HCT116 (cell line): ENCODE measurements around the gene RNF34. TPM values are rescaled to one million over a fixed set of nuclear protein-coding genes. Genes with fewer than 3 reads are reported as not detected.

Experiments used
- ATAC-seq: fragments of 200-7000 bp; cut with Tn5 transposase; 2 replicates; pipeline ENCODE4 v1.9.1; 2020; ENCODE audit warnings: mild to moderate bottlenecking, moderate library complexity
- BruUV-seq: library from RNA; stranded (reverse); fragments of 400-500 nt; replicated peaks from 2 replicates; lab custom pipeline; 2021; lab: Mats Ljungman, UMichigan
- CTCF ChIA-PET: fragments of 300-600 bp; sonication (Branson Sonifier 250); formaldehyde crosslinking; loops from one replicate; lab custom pipeline; 2021; ENCODE audit warnings: antibody characterized with exemption; lab: Charles Lee
- POLR2A ChIA-PET: fragments of 300-600, 350-600 bp; sonication (Branson Sonifier 250); formaldehyde crosslinking; loops from one replicate; lab custom pipeline; 2021; ENCODE audit warnings: antibody characterized with exemption; lab: Charles Lee
- RAD21 ChIA-PET, 2 experiments: fragments of 300-600 bp; sonication (Branson Sonifier 250); formaldehyde crosslinking; loops; one replicate each; lab custom pipeline; 2023; ENCODE audit warnings: low total read pairs in 2 of 2; ENCODE audit not compliant: uncharacterized antibody in 2 of 2, unreplicated experiment in 2 of 2, low non-redundant PET in 1 of 2; lab: Charles Lee
- DNase-seq: peaks from one replicate; pipeline ENCODE4 v3.0.0-alpha.2; 2010; ENCODE audit warnings: low read depth, low spot score
- H2AFZ ChIP-seq: fragments of 200-600 bp; shearing (Covaris generic), sonication (generic); 2 replicates; pipeline ENCODE4 v1.6.1; 2017; ENCODE audit warnings: low read depth, mixed run types, mixed read lengths, antibody characterized with exemption, low read length; ENCODE audit not compliant: poor library complexity, severe bottlenecking
- H3K27ac ChIP-seq: 2 replicates; pipeline ENCODE4 v1.5.1; 2012; ENCODE audit warnings: low read depth, low read length
- H3K27me3 ChIP-seq: fragments of 200-600 bp; sonication (generic); 2 replicates; pipeline ENCODE4 v1.6.1; 2016; ENCODE audit warnings: mixed run types, low read length, mixed read lengths; ENCODE audit not compliant: insufficient read depth
- H3K36me3 ChIP-seq, 2 experiments: fragments of 200-500 bp in 1 of 2; fragments of 200-600 bp in 1 of 2; sonication (Bioruptor generic) in 1 of 2; sonication (generic) in 1 of 2; 2 replicates each; pipeline versions ENCODE4 v1.5.1 to v1.6.1; 2014 to 2016; ENCODE audit warnings: low read length in 2 of 2, inconsistent platforms in 1 of 2, mixed read lengths in 1 of 2, mixed run types in 1 of 2; ENCODE audit not compliant: insufficient read depth in 2 of 2, control insufficient read depth in 1 of 2
- H3K4me1 ChIP-seq, 2 experiments: fragments of 200-600 bp in 1 of 2; sonication (generic) in 1 of 2; 2 replicates each; pipeline versions ENCODE4 v1.5.1 to v1.6.1; 2012 to 2017; ENCODE audit warnings: low read length in 2 of 2, inconsistent platforms in 1 of 2, mild to moderate bottlenecking in 1 of 2, mixed read lengths in 1 of 2, mixed run types in 1 of 2, moderate library complexity in 1 of 2; ENCODE audit not compliant: insufficient read depth in 2 of 2, control insufficient read depth in 1 of 2
- H3K4me2 ChIP-seq: fragments of 200-600 bp; sonication (generic); 2 replicates; pipeline ENCODE4 v1.6.1; 2017; ENCODE audit warnings: mixed run types, low read length, mixed read lengths
- H3K4me3 ChIP-seq, 2 experiments: fragments of 200-600 bp in 1 of 2; sonication (generic) in 1 of 2; replicated peaks in 1 of 2; 2 replicates each; pipeline ENCODE4 v1.5.1; 2011 to 2016; ENCODE audit warnings: low read length in 2 of 2, control low read depth in 1 of 2, low read depth in 1 of 2, mild to moderate bottlenecking in 1 of 2, mixed read lengths in 1 of 2, mixed run types in 1 of 2
- H3K79me2 ChIP-seq: fragments of 200-600 bp; sonication (generic); 2 replicates; pipeline ENCODE4 v1.6.1; 2017; ENCODE audit warnings: mild to moderate bottlenecking, mixed run types, low read length, moderate library complexity, mixed read lengths; ENCODE audit not compliant: insufficient read depth
- H3K9ac ChIP-seq: fragments of 200-600 bp; sonication (generic); 2 replicates; pipeline ENCODE4 v1.6.1; 2016; ENCODE audit warnings: low read length, mixed read lengths
- H3K9me2 ChIP-seq: fragments of 200-600 bp; sonication (generic), shearing (Covaris generic); 2 replicates; pipeline ENCODE4 v1.6.1; 2017; ENCODE audit warnings: mixed run types, mild to moderate bottlenecking, moderate library complexity; ENCODE audit not compliant: insufficient read depth
- H3K9me3 ChIP-seq, 2 experiments: fragments of 200-500 bp in 1 of 2; fragments of 200-600 bp in 1 of 2; sonication (Bioruptor generic) in 1 of 2; sonication (generic) in 1 of 2; 2 replicates each; pipeline ENCODE4 v1.6.1; 2014 to 2017; ENCODE audit warnings: low read length in 2 of 2, mixed read lengths in 2 of 2, inconsistent platforms in 1 of 2, low read depth in 1 of 2, mild to moderate bottlenecking in 1 of 2, mixed run types in 1 of 2, moderate library complexity in 1 of 2; ENCODE audit not compliant: control insufficient read depth in 1 of 2, insufficient read depth in 1 of 2
- H4K20me1 ChIP-seq: fragments of 200-600 bp; sonication (generic), shearing (Covaris generic); 2 replicates; pipeline ENCODE4 v1.6.1; 2017; ENCODE audit warnings: mixed run types, mild to moderate bottlenecking, moderate library complexity; ENCODE audit not compliant: insufficient read depth
- ATF3 ChIP-seq: IDR thresholded peaks from 2 replicates; pipeline ENCODE4 v1.6.1; 2012
- CBX3 ChIP-seq: IDR thresholded peaks from 2 replicates; pipeline ENCODE4 v1.6.1; 2012; ENCODE audit warnings: low read depth
- CEBPB ChIP-seq: IDR thresholded peaks from 2 replicates; pipeline ENCODE4 v1.6.1; 2012; ENCODE audit warnings: low read depth
- CTCF ChIP-seq, 3 experiments: fragments of 200-600 bp in 1 of 3; sonication (generic) in 1 of 3; IDR thresholded peaks in 2 of 3; conservative IDR thresholded peaks in 1 of 3; 2 replicates each; pipeline ENCODE4 v1.5.1; 2012 to 2017; ENCODE audit warnings: low read depth in 2 of 3, low read length in 2 of 3, antibody characterized with exemption in 1 of 3, borderline replicate concordance in 1 of 3, control low read depth in 1 of 3, mild to moderate bottlenecking in 1 of 3, mixed read lengths in 1 of 3, mixed run types in 1 of 3, moderate library complexity in 1 of 3; ENCODE audit not compliant: insufficient read depth in 1 of 3
- EGR1 ChIP-seq: IDR thresholded peaks from 2 replicates; pipeline ENCODE4 v1.6.1; 2012; ENCODE audit warnings: low read depth
- EZH2 ChIP-seq: fragments of 200-600 bp; sonication (generic); IDR thresholded peaks from 2 replicates; pipeline ENCODE4 v1.6.1; 2017; ENCODE audit warnings: antibody characterized with exemption, mixed run types
- FOSL1 ChIP-seq: IDR thresholded peaks from 2 replicates; pipeline ENCODE4 v1.6.1; 2012; ENCODE audit warnings: low read depth
- MAX ChIP-seq: IDR thresholded peaks from 2 replicates; pipeline ENCODE4 v1.6.1; 2012
- POLR2A ChIP-seq: IDR thresholded peaks from 2 replicates; pipeline ENCODE4 v1.7.0; 2011; ENCODE audit warnings: borderline replicate concordance; ENCODE audit not compliant: insufficient read depth, insufficient read length; ENCODE audit errors: extremely low read depth
- POLR2AphosphoS5 ChIP-seq: IDR thresholded peaks from 2 replicates; pipeline ENCODE4 v1.6.1; 2011; ENCODE audit warnings: mild to moderate bottlenecking, low read depth, low read length, moderate library complexity
- RAD21 ChIP-seq: IDR thresholded peaks from 2 replicates; pipeline ENCODE4 v1.6.1; 2012; ENCODE audit warnings: low read depth, mild to moderate bottlenecking
- REST ChIP-seq: IDR thresholded peaks from 2 replicates; pipeline ENCODE4 v1.6.1; 2012; ENCODE audit warnings: low read depth
- SIN3A ChIP-seq: IDR thresholded peaks from 2 replicates; pipeline ENCODE4 v1.6.1; 2012; ENCODE audit warnings: low read depth
- SP1 ChIP-seq: IDR thresholded peaks from 2 replicates; pipeline ENCODE4 v1.6.1; 2012; ENCODE audit warnings: low read depth
- TCF7L2 ChIP-seq: IDR thresholded peaks from 2 replicates; pipeline ENCODE4 v1.7.0; 2011; ENCODE audit warnings: borderline replicate concordance, inconsistent platforms; ENCODE audit not compliant: insufficient read depth, insufficient read length; ENCODE audit errors: extremely low read depth
- YY1 ChIP-seq: IDR thresholded peaks from 2 replicates; pipeline ENCODE4 v1.6.1; 2011; ENCODE audit warnings: low read length, low read depth, moderate library complexity, mild to moderate bottlenecking; ENCODE audit not compliant: insufficient replicate concordance; ENCODE audit errors: extremely low read depth
- ZBTB33 ChIP-seq: IDR thresholded peaks from 2 replicates; pipeline ENCODE4 v1.6.1; 2011; ENCODE audit warnings: mild to moderate bottlenecking, low read length, moderate library complexity; ENCODE audit not compliant: insufficient replicate concordance; ENCODE audit errors: extremely low read depth
- ZNF274 ChIP-seq: fragments of 200-500 bp; sonication (Bioruptor generic); IDR thresholded peaks from 2 replicates; pipeline ENCODE4 v1.6.1; 2014; ENCODE audit warnings: mild to moderate bottlenecking, low read depth, low read length, inconsistent platforms
- intact Hi-C: fragments of 100-400 bp; cut with micrococcal nuclease; formaldehyde crosslinking; loops from 2 replicates; pipeline ENCODE4 v1.10.0; 2022
- total RNA-seq: library from RNA; stranded (reverse); gene quantifications from one replicate; pipeline ENCODE4 v1.2.1, GENCODE V29; 2021; ENCODE audit not compliant: unreplicated experiment

RNF34 gene
- total RNA-seq, 1 experiment from 2014 or later = 47.8 TPM

- H3K36me3 ChIP-seq = 0 out of 4 replicates have a peak, but pooled peaks cover 0 to under 1% of the 10 kb centered on the region in 2 experiments
- TF ChIP-seq EGR1 (no peak), ATF3 (no peak), ZNF274 (no peak), TCF7L2 (no peak), RAD21 (no peak), CTCF (IDR thresholded peaks at IDR 0.05 in 2 of 3, conservative IDR thresholded peaks at IDR 0.05 in 1 of 3; ENCODE audit: borderline replicate concordance in 1 of 3, insufficient read depth in 1 of 3, low read depth in 2 of 3, low read length in 2 of 3) (no peak), REST (no peak), SP1 (no peak), CBX3 (no peak), ZBTB33 (no peak), SIN3A (no peak), CEBPB (no peak), POLR2AphosphoS5 (no peak), FOSL1 (no peak), YY1 (no peak), MAX (no peak), EZH2 (no peak), POLR2A (no peak)
- no TSS peak for BruUV-seq
- intact Hi-C loops = no loop called here
- no peak overlapping the region for H2AFZ ChIP-seq
- H3K9me3 ChIP-seq = no peaks in the 10 kb centered on the region
- H3K9me2 ChIP-seq = no peaks in the 10 kb centered on the region
- H3K79me2 ChIP-seq = peaks cover 36% of the 10 kb centered on the region
- no peak for DNase-seq
- peak overlapping the region; percentile 88 for H3K4me2 ChIP-seq
- ChIA-PET POLR2A (no interaction called here), RAD21 (no interaction called here), CTCF (no interaction called here)
- H3K4me3 ChIP-seq = peak overlapping the region; percentile 77 to 88; a peak in 3 of 4 replicates
- no peaks in the 10 kb centered on the region for H3K27me3 ChIP-seq
- ATAC-seq = no peak
- H4K20me1 ChIP-seq = no peaks in the 10 kb centered on the region
- H3K4me1 ChIP-seq = peaks cover 10 to 20% of the 10 kb centered on the region in 2 experiments
- H3K9ac ChIP-seq = peak overlapping the region; percentile 87; the same call in 1 of the 2 replicates
- no peak overlapping the region for H3K27ac ChIP-seq
These were observed 1.6 kb upstream of the RNF34 start for GRCh38 chr12:121398355-121398754.
